PFSK-1 (cell line): ENCODE results near the gene PTGDS.
A peak's percentile ranks its signal among the peaks of the same experiment; 100 is the strongest.

Experiments
- FOXP2 ChIP-seq: optimal IDR thresholded peaks from 2 replicates; pipeline ENCODE3; 2011; ENCODE audit warnings: borderline replicate concordance, control low read depth, inconsistent platforms; ENCODE audit not compliant: insufficient read depth; ENCODE audit errors: extremely low read length, extremely low read depth
- POLR2AphosphoS5 ChIP-seq: IDR thresholded peaks from 2 replicates; pipeline ENCODE4 v1.6.1; 2012; ENCODE audit warnings: low read depth, mild to moderate bottlenecking, control low read depth, low read length, moderate library complexity
- REST ChIP-seq, 2 experiments: IDR thresholded peaks; 2 replicates each; pipeline versions ENCODE4 v1.6.1 to v1.8.0; 2011 to 2012; ENCODE audit warnings: low read depth in 2 of 2, low read length in 2 of 2, control low read depth in 1 of 2, inconsistent platforms in 1 of 2, mild to moderate bottlenecking in 1 of 2, moderate library complexity in 1 of 2; ENCODE audit not compliant: insufficient read depth in 1 of 2
- SIN3A ChIP-seq: IDR thresholded peaks from 2 replicates; pipeline ENCODE4 v1.6.1; 2012; ENCODE audit warnings: mild to moderate bottlenecking, low read length, moderate library complexity, borderline replicate concordance; ENCODE audit not compliant: insufficient read depth
- TAF1 ChIP-seq: IDR thresholded peaks from 2 replicates; pipeline ENCODE4 v1.6.1; 2012; ENCODE audit warnings: low read length, control low read depth, borderline replicate concordance; ENCODE audit not compliant: insufficient read depth

PTGDS gene

GRCh38 chr9:136935651-136936050 lies 41.7 kb upstream of the PTGDS start:
- no peak for TF ChIP-seq TAF1
- TF ChIP-seq REST (IDR thresholded peaks at IDR 0.05; ENCODE audit: insufficient read depth in 1 of 2, low read depth in 2 of 2, low read length in 2 of 2): no peak
- no peak for TF ChIP-seq SIN3A
- no peak for TF ChIP-seq FOXP2
- no peak for TF ChIP-seq POLR2AphosphoS5

- TF ChIP-seq FOXP2 (no peak), SIN3A (no peak), REST (IDR thresholded peaks at IDR 0.05; ENCODE audit: insufficient read depth in 1 of 2, low read depth in 2 of 2, low read length in 2 of 2) (no peak), POLR2AphosphoS5 (no peak), TAF1 (no peak)
Measured at GRCh38 chr9:136936645-136937170, 40.6 kb upstream of the PTGDS start.

- TF ChIP-seq TAF1: no peak
- no peak for TF ChIP-seq REST (IDR thresholded peaks at IDR 0.05; ENCODE audit: insufficient read depth in 1 of 2, low read depth in 2 of 2, low read length in 2 of 2)
- TF ChIP-seq FOXP2: no peak
- TF ChIP-seq SIN3A: no peak
- TF ChIP-seq POLR2AphosphoS5: no peak
Measured at GRCh38 chr9:136937186-136938001, 39.9 kb upstream of the PTGDS start.

GRCh38 chr9:136939431-136939995 lies 37.8 kb upstream of the PTGDS start:
- TF ChIP-seq SIN3A: no peak
- TF ChIP-seq FOXP2: no peak
- TF ChIP-seq POLR2AphosphoS5: no peak

- TF ChIP-seq SIN3A: no peak
Measured at GRCh38 chr9:136939996-136940525, 37.2 kb upstream of the PTGDS start.

GRCh38 chr9:136940526-136941230 lies 36.6 kb upstream of the PTGDS start:
- no peak for TF ChIP-seq FOXP2
- TF ChIP-seq TAF1: no peak
- 0 out of 2 replicates have a peak, but pooled peaks have one; percentile 0 for TF ChIP-seq POLR2AphosphoS5
- TF ChIP-seq REST (IDR thresholded peaks at IDR 0.05; ENCODE audit: insufficient read depth in 1 of 2, low read depth in 2 of 2, low read length in 2 of 2): no peak
- TF ChIP-seq SIN3A: no peak
